ENCODE data around the gene ALKBH8.
"Not testable (repeated sequence)": the region's sequence is repeated elsewhere in the genome, so short reads cannot be mapped to it uniquely, and the experiment has no call there.

ALKBH8 gene

DNA sequence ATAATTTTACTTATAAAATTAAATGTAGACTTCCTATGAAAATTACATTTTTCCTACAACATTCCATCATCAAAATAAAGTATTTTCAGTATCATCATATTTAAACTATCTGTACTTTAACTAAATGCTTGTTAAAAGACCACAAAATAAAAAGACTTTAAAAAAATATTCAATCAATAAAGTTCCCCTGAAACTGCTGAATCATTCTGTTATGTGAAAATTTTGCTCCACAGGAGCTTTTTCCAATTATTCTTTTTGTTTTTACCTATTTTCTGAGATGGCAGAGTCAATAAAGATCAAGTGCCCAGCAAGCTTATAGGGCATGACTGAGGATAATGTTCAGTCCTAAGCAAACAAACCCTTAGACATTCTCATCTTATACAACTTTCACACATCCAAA, 27.3 kb downstream of the ALKBH8 start:
- no peak overlapping the region for H3K4me3 ChIP-seq (ENCODE audit: low read depth, low read length)
- TF ChIP-seq, protein P1, sequence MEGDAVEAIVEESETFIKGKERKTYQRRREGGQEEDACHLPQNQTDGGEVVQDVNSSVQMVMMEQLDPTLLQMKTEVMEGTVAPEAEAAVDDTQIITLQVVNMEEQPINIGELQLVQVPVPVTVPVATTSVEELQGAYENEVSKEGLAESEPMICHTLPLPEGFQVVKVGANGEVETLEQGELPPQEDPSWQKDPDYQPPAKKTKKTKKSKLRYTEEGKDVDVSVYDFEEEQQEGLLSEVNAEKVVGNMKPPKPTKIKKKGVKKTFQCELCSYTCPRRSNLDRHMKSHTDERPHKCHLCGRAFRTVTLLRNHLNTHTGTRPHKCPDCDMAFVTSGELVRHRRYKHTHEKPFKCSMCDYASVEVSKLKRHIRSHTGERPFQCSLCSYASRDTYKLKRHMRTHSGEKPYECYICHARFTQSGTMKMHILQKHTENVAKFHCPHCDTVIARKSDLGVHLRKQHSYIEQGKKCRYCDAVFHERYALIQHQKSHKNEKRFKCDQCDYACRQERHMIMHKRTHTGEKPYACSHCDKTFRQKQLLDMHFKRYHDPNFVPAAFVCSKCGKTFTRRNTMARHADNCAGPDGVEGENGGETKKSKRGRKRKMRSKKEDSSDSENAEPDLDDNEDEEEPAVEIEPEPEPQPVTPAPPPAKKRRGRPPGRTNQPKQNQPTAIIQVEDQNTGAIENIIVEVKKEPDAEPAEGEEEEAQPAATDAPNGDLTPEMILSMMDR (IDR thresholded peaks at IDR 0.05; ENCODE audit: low read depth, low read length) = no peak

DNA sequence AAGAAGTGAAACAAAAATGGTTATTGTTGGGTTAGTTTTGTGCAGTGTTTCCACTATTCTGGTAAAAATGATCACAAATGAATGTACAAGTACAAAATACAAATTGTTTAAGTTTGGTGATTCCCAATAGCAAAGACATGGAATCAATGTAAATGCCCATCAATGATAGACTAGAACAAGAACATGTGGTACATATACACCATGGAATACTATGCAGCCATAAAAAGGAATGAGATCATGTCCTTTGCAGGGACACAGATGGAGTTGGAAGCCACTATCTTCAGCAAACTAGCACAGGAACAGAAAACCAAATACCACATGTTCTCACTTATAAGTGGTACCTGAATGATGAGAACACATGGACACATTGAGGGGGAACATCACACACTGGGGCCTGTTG, 28.4 kb downstream of the ALKBH8 start:
- not testable (repeated sequence) for H3K4me3 ChIP-seq (ENCODE audit: low read depth, low read length)

DNA sequence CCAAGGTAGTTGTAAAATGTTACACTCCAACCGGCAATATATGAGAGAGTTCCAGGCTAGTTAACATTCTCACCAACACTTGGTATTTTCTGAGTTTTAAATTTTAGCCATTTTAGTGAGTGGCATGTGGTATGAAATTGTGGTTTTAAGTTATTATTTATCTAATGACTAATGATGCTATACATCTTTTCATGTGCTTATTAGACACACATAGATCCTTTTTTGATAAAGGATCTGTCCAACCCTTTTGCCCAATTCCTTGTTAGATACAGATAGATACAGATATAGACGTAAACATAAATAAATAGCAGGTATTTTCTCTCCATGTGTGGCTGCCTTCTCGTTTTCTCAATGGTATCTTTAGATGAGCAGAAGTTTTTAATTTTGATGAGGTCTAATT, 39.3 kb downstream of the ALKBH8 start:
- TF ChIP-seq, protein P1 (IDR thresholded peaks at IDR 0.05; ENCODE audit: low read depth, low read length) = no peak
- no peak overlapping the region for H3K4me3 ChIP-seq (ENCODE audit: low read depth, low read length)

- TF ChIP-seq, protein P1 (IDR thresholded peaks at IDR 0.05; ENCODE audit: low read depth, low read length) = no peak
- H3K4me3 ChIP-seq (ENCODE audit: low read depth, low read length) = no peak overlapping the region
These were observed 56.7 kb downstream of the ALKBH8 start for GRCh38 chr11:107508858-107509244.

DNA sequence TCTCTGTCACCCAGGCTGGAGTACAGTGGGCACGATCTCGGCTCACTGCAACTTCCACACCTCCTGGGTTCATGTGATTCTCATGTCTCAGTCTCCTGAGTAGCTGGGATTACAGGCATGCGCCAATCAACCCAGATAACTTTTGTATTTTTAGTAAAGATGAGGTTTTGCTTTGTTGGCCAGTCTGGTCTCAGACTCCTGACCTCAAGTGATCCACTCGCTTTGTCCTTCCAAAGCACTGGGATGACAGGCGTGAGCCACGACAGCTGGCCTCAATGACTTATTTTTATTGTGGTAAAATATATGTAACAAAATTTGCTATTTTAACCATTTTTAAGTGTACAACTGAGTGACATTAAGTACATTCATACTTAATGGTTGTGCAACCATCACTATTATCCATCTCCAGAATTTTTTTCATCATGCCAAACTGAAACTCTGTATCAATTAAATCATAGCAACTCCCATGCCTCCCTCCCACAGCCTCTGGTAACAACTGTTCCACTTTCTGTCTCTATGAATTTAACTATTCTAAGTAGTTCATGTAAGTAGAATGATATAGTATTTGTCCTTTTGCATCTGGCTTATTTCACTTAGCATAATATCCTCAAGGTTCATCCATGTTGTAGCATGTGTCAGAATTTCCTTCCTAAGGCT, 57.2 kb downstream of the ALKBH8 start:
- TF ChIP-seq, protein P1 (IDR thresholded peaks at IDR 0.05; ENCODE audit: low read depth, low read length) = no peak
- H3K4me3 ChIP-seq (ENCODE audit: low read depth, low read length) = no peak overlapping the region

GRCh38 chr11:107505647-107506225, 59.8 kb downstream of the ALKBH8 start:
- TF ChIP-seq, protein P1 (IDR thresholded peaks at IDR 0.05; ENCODE audit: low read depth, low read length) = no peak
- H3K4me3 ChIP-seq (ENCODE audit: low read depth, low read length) = no peak overlapping the region

DNA sequence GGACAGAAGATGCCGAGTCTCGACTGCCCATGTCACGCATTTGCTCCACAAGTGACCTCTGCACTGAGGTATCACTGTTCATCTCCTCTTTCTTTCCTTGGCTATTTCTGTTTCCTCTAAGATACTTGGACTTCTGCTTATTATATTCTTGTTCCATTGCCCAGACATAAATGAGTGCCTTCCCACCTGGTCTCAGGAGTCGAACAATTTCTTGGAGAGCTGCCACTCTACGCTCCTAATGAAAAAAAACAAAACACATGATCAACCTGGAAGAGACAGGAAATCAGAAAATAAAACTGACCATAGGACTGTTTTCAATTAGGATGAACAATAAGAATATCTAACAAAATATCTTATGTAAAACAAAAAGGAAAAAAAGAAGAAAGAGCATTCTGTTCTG, 60.6 kb downstream of the ALKBH8 start:
- H3K4me3 ChIP-seq (ENCODE audit: low read depth, low read length) = no peak overlapping the region
- TF ChIP-seq, protein P1 (IDR thresholded peaks at IDR 0.05; ENCODE audit: low read depth, low read length) = no peak

- TF ChIP-seq, protein P1 (IDR thresholded peaks at IDR 0.05; ENCODE audit: low read depth, low read length) = no peak
- no peak overlapping the region for H3K4me3 ChIP-seq (ENCODE audit: low read depth, low read length)
These were observed 63.8 kb downstream of the ALKBH8 start for GRCh38 chr11:107501713-107502112.

DNA sequence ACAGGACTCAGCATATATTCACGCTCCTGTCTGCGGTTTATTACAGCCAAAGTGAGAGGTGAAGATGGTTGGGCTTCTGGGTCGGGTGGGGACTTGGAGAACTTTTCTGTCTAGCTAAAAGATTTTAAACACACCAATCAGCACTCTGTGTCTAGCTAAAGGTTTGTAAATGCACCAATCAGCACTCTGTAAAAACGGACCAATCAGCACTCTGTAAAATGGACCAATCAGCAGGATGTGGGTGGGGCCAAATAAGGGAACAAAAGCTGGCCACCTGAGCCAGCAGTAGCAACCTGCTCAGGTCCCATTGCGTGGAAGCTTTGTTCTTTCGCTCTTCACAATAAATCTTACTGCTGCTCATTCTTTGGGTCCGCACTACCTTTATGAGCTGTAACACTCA, 68.2 kb downstream of the ALKBH8 start:
- H3K4me3 ChIP-seq (ENCODE audit: low read depth, low read length) = not testable (repeated sequence)

All from WI38 (cell line).